K562 (cell line): ENCODE data around the gene PNLIPRP1. TPM values are rescaled to one million over a fixed set of nuclear protein-coding genes. Genes with fewer than 3 reads are reported as not detected.

Experiments used
- ATAC-seq: fragments of 200-7000 bp; cut with Tn5 transposase; 3 replicates; pipeline ENCODE4 v1.9.1; 2020; ENCODE audit warnings: moderate library complexity
- BruUV-seq: library from RNA; stranded (reverse); fragments of 400-500 nt; replicated peaks from 2 replicates; lab custom pipeline; 2021; lab: Mats Ljungman, UMichigan
- CTCF ChIA-PET: fragments of 300-600 bp; formaldehyde crosslinking; extraction: SDS; loops from one replicate; lab custom pipeline; 2021; ENCODE audit warnings: low intra/inter-chr PET ratio; lab: Yijun Ruan, JAX
- POLR2A ChIA-PET: fragments of 300-600, 350-650 bp; sonication (Branson Sonifier 250); formaldehyde crosslinking; extraction: SDS; loops from one replicate; lab custom pipeline; 2021; ENCODE audit warnings: antibody characterized with exemption, inconsistent platforms; lab: Yijun Ruan, JAX
- DNase-seq, 4 experiments: peaks; one replicate each; pipeline versions ENCODE4 v3.0.0 to v3.0.0-alpha.2; 2011 to 2018; ENCODE audit warnings: low spot score in 3 of 4, mixed read lengths in 3 of 4; ENCODE audit errors: extremely low read depth in 1 of 4
- FAIRE-seq: peaks from 2 replicates; lab custom pipeline; 2011; peaks lifted over from hg19 to GRCh38; lab: Jason Lieb, UNC
- H2AFZ ChIP-seq: 2 replicates; pipeline ENCODE4 v1.6.0; 2011; ENCODE audit warnings: low read depth, low read length, control low read depth, inconsistent platforms
- H3K27ac ChIP-seq: fragments of 200-600 bp; 3 replicates; pipeline ENCODE4 v1.8.0; 2011; ENCODE audit warnings: low read depth, mild to moderate bottlenecking, control low read depth, inconsistent platforms, low read length, moderate library complexity, mixed read lengths; ENCODE audit errors: extremely low read depth
- H3K27me3 ChIP-seq, 2 experiments: fragments of 300-600 bp in 1 of 2; 2 replicates in 1 of 2; 3 replicates in 1 of 2; pipeline versions ENCODE4 v1.6.0 to v1.8.0; 2011; ENCODE audit warnings: inconsistent platforms in 2 of 2, low read length in 2 of 2, mild to moderate bottlenecking in 1 of 2, mixed read lengths in 1 of 2, moderate library complexity in 1 of 2; ENCODE audit not compliant: control insufficient read depth in 2 of 2, insufficient read depth in 2 of 2
- H3K36me3 ChIP-seq: fragments of 300-600 bp; 3 replicates; pipeline ENCODE4 v1.8.0; 2011; ENCODE audit warnings: mild to moderate bottlenecking, low read length, inconsistent platforms; ENCODE audit not compliant: control insufficient read depth, insufficient read depth
- H3K4me1 ChIP-seq, 2 experiments: fragments of 200-600 bp in 1 of 2; replicated peaks in 1 of 2; 2 replicates in 1 of 2; 3 replicates in 1 of 2; pipeline versions ENCODE4 v1.5.1 to v1.8.0; 2011; ENCODE audit warnings: inconsistent platforms in 2 of 2, low read length in 2 of 2, mild to moderate bottlenecking in 1 of 2, mixed read lengths in 1 of 2, moderate library complexity in 1 of 2; ENCODE audit not compliant: control insufficient read depth in 2 of 2, insufficient read depth in 2 of 2
- H3K4me2 ChIP-seq: 2 replicates; pipeline ENCODE4 v1.6.1; 2011; ENCODE audit warnings: low read length, control low read depth, inconsistent platforms, mixed read lengths; ENCODE audit not compliant: insufficient read depth
- H3K4me3 ChIP-seq: fragments of 200-600 bp; sonication (generic), shearing (Covaris generic); 2 replicates; pipeline ENCODE4 v1.5.1; 2016; ENCODE audit warnings: control low read depth, inconsistent platforms
- H3K79me2 ChIP-seq: fragments of 200-600 bp; 3 replicates; pipeline ENCODE4 v1.8.0; 2011; ENCODE audit warnings: low read length, inconsistent platforms; ENCODE audit not compliant: control insufficient read depth, insufficient read depth
- H3K9ac ChIP-seq, 2 experiments: 2 replicates each; pipeline versions ENCODE4 v1.6.0 to v1.6.1; 2011; ENCODE audit warnings: low read depth in 2 of 2, low read length in 2 of 2, control low read depth in 1 of 2, inconsistent platforms in 1 of 2, mild to moderate bottlenecking in 1 of 2, mixed read lengths in 1 of 2; ENCODE audit not compliant: insufficient read depth in 1 of 2
- H3K9me1 ChIP-seq: one replicate; pipeline ENCODE4 v1.6.0; 2011; ENCODE audit warnings: inconsistent platforms, mild to moderate bottlenecking, low read length, moderate library complexity; ENCODE audit not compliant: control insufficient read depth, insufficient read depth
- H3K9me3 ChIP-seq: replicated peaks from 2 replicates; pipeline ENCODE4 v1.5.1; 2011; ENCODE audit warnings: low read depth, low read length, inconsistent platforms; ENCODE audit not compliant: control insufficient read depth, insufficient read depth
- H4K20me1 ChIP-seq: replicated peaks from 2 replicates; pipeline ENCODE4 v1.6.1; 2011; ENCODE audit warnings: low read length, inconsistent platforms, mixed read lengths; ENCODE audit not compliant: control insufficient read depth, insufficient read depth
- CHD4 ChIP-seq: fragments of 200-600 bp; sonication (generic); IDR thresholded peaks from 3 replicates; pipeline ENCODE4 v1.6.1; 2012; ENCODE audit warnings: low read depth, mild to moderate bottlenecking, mixed read lengths, low read length, inconsistent platforms; ENCODE audit not compliant: insufficient read depth, insufficient replicate concordance, poor library complexity, severe bottlenecking
- CXXC5 ChIP-seq: fragments of 250-450 bp; sonication (Bioruptor Pico); IDR thresholded peaks from 2 replicates; pipeline ENCODE4 v1.8.0; 2022; ENCODE audit warnings: inconsistent platforms, mild to moderate bottlenecking, moderate library complexity
- DEAF1 ChIP-seq: fragments of 450-650 bp; formaldehyde crosslinking; IDR thresholded peaks from 2 replicates; pipeline ENCODE4 v1.4.0; 2020; ENCODE audit warnings: mild to moderate bottlenecking, moderate library complexity
- KAT2B ChIP-seq: IDR thresholded peaks from one replicate; pipeline ENCODE4 v1.6.1; 2012; ENCODE audit warnings: low read depth, mild to moderate bottlenecking, control low read depth, inconsistent platforms, low read length, moderate library complexity
- ZBTB33 ChIP-seq: sonication (generic); formaldehyde crosslinking; IDR thresholded peaks from 2 replicates; pipeline ENCODE4 v1.8.1; 2023; ENCODE audit warnings: mild to moderate bottlenecking, missing genetic modification reagents
- ZNF174 ChIP-seq: fragments of 250-450 bp; sonication (Bioruptor Pico); IDR thresholded peaks from 2 replicates; pipeline ENCODE4 v1.4.0; 2020; ENCODE audit warnings: mild to moderate bottlenecking
- ZNF436 ChIP-seq: fragments of 250-450, 450-650 bp; sonication (Bioruptor Pico); formaldehyde crosslinking; IDR thresholded peaks from 2 replicates; pipeline ENCODE4 v1.7.0; 2020; ENCODE audit warnings: mild to moderate bottlenecking
- WGBS: fragments of 100-300 bp; shearing (Covaris generic); methylation state at CpG from one replicate; pipeline ENCODE4 v1.1.6; 2016; ENCODE audit warnings: low coverage, mixed read lengths; ENCODE audit not compliant: insufficient coverage; ENCODE audit errors: missing lambda C conversion rate; 5-methylcytosine and 5-hydroxymethylcytosine counted together
- in situ Hi-C: fragments of 300-500 bp; cut with MboI; formaldehyde crosslinking; loops from 4 replicates; pipeline ENCODE4 v1.15.0; 2018; ENCODE audit warnings: inconsistent platforms, mixed read lengths
- intact Hi-C: fragments of 100-400 bp; cut with micrococcal nuclease; formaldehyde crosslinking; loops from 2 replicates; pipeline ENCODE4 v1.14.2; 2022
- polyA plus RNA-seq, 8 experiments: library from polyadenylated mRNA; depleted of rRNA in 4 of 8; stranded (reverse) in 5 of 8; unstranded in 3 of 8; fragments of >200 nt; fragmentation: Nextera tagmentation in 2 of 8; fragmentation: Illumina TruSeq in 1 of 8; extraction: Ambion mirVana in 2 of 8; extraction: Trizol in 1 of 8; gene quantifications; 2 replicates each; pipeline versions ENCODE4 v1.2.1 to v1.2.3, GENCODE V29; 2011 to 2014; ENCODE audit warnings: inconsistent platforms in 1 of 8, missing spikeins in 1 of 8
- total RNA-seq, 7 experiments: library from RNA; depleted of rRNA in 6 of 7; stranded (reverse); fragments of >200 nt in 6 of 7; fragmentation: Illumina TruSeq in 2 of 7; extraction: Trizol in 2 of 7; gene quantifications; 2 replicates each; pipeline versions ENCODE4 v1.2.1 to v1.2.3, GENCODE V29; 2011 to 2021; ENCODE audit warnings: low replicate concordance in 1 of 7
- TF ChIP-seq, protein P1 (sequence below): sonication (generic); formaldehyde crosslinking; IDR thresholded peaks from 2 replicates; pipeline ENCODE4 v1.8.0; 2022; ENCODE audit warnings: mild to moderate bottlenecking, low read depth, missing genetic modification reagents
- TF ChIP-seq, protein P2 (sequence below): sonication (generic); formaldehyde crosslinking; IDR thresholded peaks from 2 replicates; pipeline ENCODE4 v1.8.0; 2022; ENCODE audit warnings: missing genetic modification reagents, mild to moderate bottlenecking, borderline replicate concordance
- TF ChIP-seq, protein P3 (sequence below): fragments of 250-450 bp; sonication (Bioruptor Pico); IDR thresholded peaks from 2 replicates; pipeline ENCODE4 v1.5.0; 2022; ENCODE audit warnings: mild to moderate bottlenecking

The PNLIPRP1 gene
- total and polyA plus RNA-seq, 9 of the 15 experiments (the other 6 are each of a cell fraction or from before 2014, with no cell fraction given): 0.60 TPM; not detected in 8

DNA sequence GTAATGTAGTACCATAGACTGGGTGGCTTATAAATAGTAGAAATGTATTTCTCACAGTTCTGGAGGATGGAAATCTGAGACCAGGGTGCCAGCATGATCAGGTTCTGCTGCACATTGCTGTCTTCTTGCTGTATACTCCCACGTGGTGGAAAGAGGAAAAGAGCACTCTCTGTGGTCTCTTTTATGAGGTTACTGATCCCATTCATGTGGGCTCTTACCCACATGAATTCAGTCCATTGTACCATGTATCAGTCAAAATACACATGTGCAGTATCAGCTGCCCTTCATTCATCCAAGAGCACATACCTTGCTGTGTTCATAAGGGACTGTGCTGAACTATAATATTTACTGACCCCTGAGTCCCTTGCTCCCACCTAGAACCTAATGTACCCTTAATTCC lies 47.1 kb downstream of the PNLIPRP1 start:
- Histone ChIP-seq H4K20me1 (no peaks in the 10 kb centered on the region), H3K4me2 (no peak overlapping the region), H3K9me3 (no peaks in the 10 kb centered on the region), H3K79me2 (no peaks in the 10 kb centered on the region), H3K4me1 (no peaks in the 10 kb centered on the region), H3K4me3 (no peak overlapping the region), H3K36me3 (no peaks in the 10 kb centered on the region), H3K27ac (no peak overlapping the region), H3K9ac (no peak overlapping the region), H3K9me1 (no peaks in the 10 kb centered on the region), H3K27me3 (no peaks in the 10 kb centered on the region), H2AFZ (no peak overlapping the region)
- WGBS: 0% methylated on average over 1 of the region's 1 CpG
- intact Hi-C loops (no loop called here), in situ Hi-C loops (no loop called here)
- no peak for FAIRE-seq
- ChIA-PET POLR2A (no interaction called here), CTCF (no interaction called here)
- BruUV-seq: no TSS peak
- TF ChIP-seq ZNF436 (CRISPR knock-in tag): no peak
- TF ChIP-seq DEAF1: no peak
- no peak for TF ChIP-seq ZNF174 (CRISPR knock-in tag)
- no peak for TF ChIP-seq CXXC5 (CRISPR knock-in tag)
- no peak for TF ChIP-seq KAT2B
- TF ChIP-seq, protein P1, sequence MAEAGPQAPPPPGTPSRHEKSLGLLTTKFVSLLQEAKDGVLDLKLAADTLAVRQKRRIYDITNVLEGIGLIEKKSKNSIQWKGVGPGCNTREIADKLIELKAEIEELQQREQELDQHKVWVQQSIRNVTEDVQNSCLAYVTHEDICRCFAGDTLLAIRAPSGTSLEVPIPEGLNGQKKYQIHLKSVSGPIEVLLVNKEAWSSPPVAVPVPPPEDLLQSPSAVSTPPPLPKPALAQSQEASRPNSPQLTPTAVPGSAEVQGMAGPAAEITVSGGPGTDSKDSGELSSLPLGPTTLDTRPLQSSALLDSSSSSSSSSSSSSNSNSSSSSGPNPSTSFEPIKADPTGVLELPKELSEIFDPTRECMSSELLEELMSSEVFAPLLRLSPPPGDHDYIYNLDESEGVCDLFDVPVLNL (CRISPR knock-in tag): no peak
- TF ChIP-seq, protein P2, sequence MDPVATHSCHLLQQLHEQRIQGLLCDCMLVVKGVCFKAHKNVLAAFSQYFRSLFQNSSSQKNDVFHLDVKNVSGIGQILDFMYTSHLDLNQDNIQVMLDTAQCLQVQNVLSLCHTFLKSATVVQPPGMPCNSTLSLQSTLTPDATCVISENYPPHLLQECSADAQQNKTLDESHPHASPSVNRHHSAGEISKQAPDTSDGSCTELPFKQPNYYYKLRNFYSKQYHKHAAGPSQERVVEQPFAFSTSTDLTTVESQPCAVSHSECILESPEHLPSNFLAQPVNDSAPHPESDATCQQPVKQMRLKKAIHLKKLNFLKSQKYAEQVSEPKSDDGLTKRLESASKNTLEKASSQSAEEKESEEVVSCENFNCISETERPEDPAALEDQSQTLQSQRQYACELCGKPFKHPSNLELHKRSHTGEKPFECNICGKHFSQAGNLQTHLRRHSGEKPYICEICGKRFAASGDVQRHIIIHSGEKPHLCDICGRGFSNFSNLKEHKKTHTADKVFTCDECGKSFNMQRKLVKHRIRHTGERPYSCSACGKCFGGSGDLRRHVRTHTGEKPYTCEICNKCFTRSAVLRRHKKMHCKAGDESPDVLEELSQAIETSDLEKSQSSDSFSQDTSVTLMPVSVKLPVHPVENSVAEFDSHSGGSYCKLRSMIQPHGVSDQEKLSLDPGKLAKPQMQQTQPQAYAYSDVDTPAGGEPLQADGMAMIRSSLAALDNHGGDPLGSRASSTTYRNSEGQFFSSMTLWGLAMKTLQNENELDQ (CRISPR knock-in tag): no peak
- TF ChIP-seq, protein P3, sequence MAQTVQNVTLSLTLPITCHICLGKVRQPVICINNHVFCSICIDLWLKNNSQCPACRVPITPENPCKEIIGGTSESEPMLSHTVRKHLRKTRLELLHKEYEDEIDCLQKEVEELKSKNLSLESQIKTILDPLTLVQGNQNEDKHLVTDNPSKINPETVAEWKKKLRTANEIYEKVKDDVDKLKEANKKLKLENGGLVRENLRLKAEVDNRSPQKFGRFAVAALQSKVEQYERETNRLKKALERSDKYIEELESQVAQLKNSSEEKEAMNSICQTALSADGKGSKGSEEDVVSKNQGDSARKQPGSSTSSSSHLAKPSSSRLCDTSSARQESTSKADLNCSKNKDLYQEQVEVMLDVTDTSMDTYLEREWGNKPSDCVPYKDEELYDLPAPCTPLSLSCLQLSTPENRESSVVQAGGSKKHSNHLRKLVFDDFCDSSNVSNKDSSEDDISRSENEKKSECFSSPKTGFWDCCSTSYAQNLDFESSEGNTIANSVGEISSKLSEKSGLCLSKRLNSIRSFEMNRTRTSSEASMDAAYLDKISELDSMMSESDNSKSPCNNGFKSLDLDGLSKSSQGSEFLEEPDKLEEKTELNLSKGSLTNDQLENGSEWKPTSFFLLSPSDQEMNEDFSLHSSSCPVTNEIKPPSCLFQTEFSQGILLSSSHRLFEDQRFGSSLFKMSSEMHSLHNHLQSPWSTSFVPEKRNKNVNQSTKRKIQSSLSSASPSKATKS: no peak
- no peak for TF ChIP-seq ZBTB33 (CRISPR knock-in tag)
- no peak for TF ChIP-seq CHD4
- no peak for DNase-seq
- ATAC-seq: no peak
